Nephron progenitor cell (in vitro differentiated cells): ENCODE measurements around the gene FAM32A.

Source experiments
- DNase-seq: peaks from one replicate; pipeline ENCODE4 v3.0.0; 2021
- H3K27ac Mint-ChIP-seq: 2 replicates; pipeline ENCODE4 v1.8.0; 2021; ENCODE audit warnings: mild to moderate bottlenecking, moderate library complexity, mixed read lengths
- H3K27me3 Mint-ChIP-seq: 2 replicates; pipeline ENCODE4 v1.8.0; 2021; ENCODE audit warnings: mild to moderate bottlenecking, low read depth, mixed read lengths; ENCODE audit not compliant: poor library complexity
- H3K36me3 Mint-ChIP-seq: 2 replicates; pipeline ENCODE4 v1.8.0; 2021; ENCODE audit warnings: low read depth, mixed read lengths
- H3K4me1 Mint-ChIP-seq: 2 replicates; pipeline ENCODE4 v1.8.0; 2021; ENCODE audit warnings: mixed read lengths
- H3K4me3 Mint-ChIP-seq: 2 replicates; pipeline ENCODE4 v1.8.0; 2021; ENCODE audit warnings: mild to moderate bottlenecking, moderate library complexity, mixed read lengths
- H3K9me3 Mint-ChIP-seq: 2 replicates; pipeline ENCODE4 v1.8.0; 2021; ENCODE audit warnings: mild to moderate bottlenecking, moderate library complexity, mixed read lengths
- CTCF ChIP-seq: fragments of 200-600 bp; sonication (generic); IDR thresholded peaks from 2 replicates; pipeline ENCODE4 v1.5.0; 2021; ENCODE audit warnings: antibody characterized with exemption

The FAM32A gene

GRCh38 chr19:16232127-16232526, 46.9 kb downstream of the FAM32A start:
- H3K4me1 Mint-ChIP-seq, result no peaks in the 10 kb centered on the region
- TF ChIP-seq CTCF, result no peak

GRCh38 chr19:16232568-16232967, 47.4 kb downstream of the FAM32A start:
- H3K36me3 Mint-ChIP-seq, result peaks cover 54% of the 10 kb centered on the region
- H3K4me1 Mint-ChIP-seq, result no peaks in the 10 kb centered on the region
- TF ChIP-seq CTCF, result no peak
- no peak overlapping the region for H3K4me3 Mint-ChIP-seq
- DNase-seq, result no peak
- peaks cover 10% of the 10 kb centered on the region for H3K9me3 Mint-ChIP-seq
- no peak overlapping the region for H3K27ac Mint-ChIP-seq
- no peaks in the 10 kb centered on the region for H3K27me3 Mint-ChIP-seq

More at GRCh38 chr19:16232127-16232526, 46.9 kb downstream of the FAM32A start:
- Mint-ChIP-seq H3K9me3 (peaks cover 10% of the 10 kb centered on the region), H3K27me3 (no peaks in the 10 kb centered on the region), H3K36me3 (peaks cover 54% of the 10 kb centered on the region), H3K4me3 (no peak overlapping the region), H3K27ac (peak overlapping the region; percentile 64)
- DNase-seq, result no peak

GRCh38 chr19:16233081-16233776, 48.0 kb downstream of the FAM32A start:
- no peaks in the 10 kb centered on the region for H3K4me1 Mint-ChIP-seq
- H3K27me3 Mint-ChIP-seq, result no peaks in the 10 kb centered on the region

GRCh38 chr19:16233836-16234551, 48.8 kb downstream of the FAM32A start:
- Mint-ChIP-seq H3K4me3 (no peak overlapping the region), H3K27me3 (no peaks in the 10 kb centered on the region)

More at GRCh38 chr19:16233081-16233776, 48.0 kb downstream of the FAM32A start:
- peaks cover 10% of the 10 kb centered on the region for H3K9me3 Mint-ChIP-seq
- peaks cover 54% of the 10 kb centered on the region for H3K36me3 Mint-ChIP-seq
- H3K27ac Mint-ChIP-seq, result peak overlapping the region; percentile 65
- no peak overlapping the region for H3K4me3 Mint-ChIP-seq
- DNase-seq, result no peak
- no peak for TF ChIP-seq CTCF

GRCh38 chr19:16234552-16235445, 49.6 kb downstream of the FAM32A start:
- H3K4me1 Mint-ChIP-seq, result no peaks in the 10 kb centered on the region
- H3K27me3 Mint-ChIP-seq, result no peaks in the 10 kb centered on the region

More at GRCh38 chr19:16233836-16234551, 48.8 kb downstream of the FAM32A start:
- no peak for TF ChIP-seq CTCF
- Mint-ChIP-seq H3K36me3 (peaks cover 54% of the 10 kb centered on the region), H3K9me3 (peaks cover 10% of the 10 kb centered on the region), H3K27ac (no peak overlapping the region), H3K4me1 (no peaks in the 10 kb centered on the region)
- no peak for DNase-seq

More at GRCh38 chr19:16234552-16235445, 49.6 kb downstream of the FAM32A start:
- Mint-ChIP-seq H3K36me3 (peaks cover 48% of the 10 kb centered on the region), H3K4me3 (no peak overlapping the region), H3K9me3 (peaks cover 10% of the 10 kb centered on the region), H3K27ac (peak overlapping the region; percentile 51)
- no peak for TF ChIP-seq CTCF
- no peak for DNase-seq
